GM12878 (cell line): ENCODE results near the gene IL23R. TPM values are rescaled to one million over a fixed set of nuclear protein-coding genes. Genes with fewer than 3 reads are reported as not detected.

Experiments
- ATAC-seq: fragments of 200-7000 bp; cut with Tn5 transposase; 3 replicates; pipeline ENCODE4 v1.9.1; 2020; ENCODE audit warnings: mild to moderate bottlenecking, moderate library complexity
- BruUV-seq: library from RNA; stranded (reverse); fragments of 400-500 nt; replicated peaks from 2 replicates; lab custom pipeline; 2021; lab: Mats Ljungman, UMichigan
- CTCF ChIA-PET: fragments of 300-600 bp; sonication (Branson Sonifier 250); formaldehyde crosslinking; extraction: SDS; loops from one replicate; lab custom pipeline; 2021; ENCODE audit warnings: inconsistent platforms; lab: Yijun Ruan, JAX
- POLR2A ChIA-PET: fragments of 350-600 bp; formaldehyde crosslinking; extraction: SDS; loops from one replicate; lab custom pipeline; 2021; ENCODE audit warnings: inconsistent platforms; lab: Charles Lee
- RAD21 ChIA-PET: fragments of 300-600 bp; sonication (Branson Sonifier 250); formaldehyde crosslinking; loops from one replicate; lab custom pipeline; 2023; ENCODE audit warnings: antibody characterized with exemption; ENCODE audit not compliant: unreplicated experiment; lab: Charles Lee
- SMC1A ChIA-PET: fragments of 300-600 bp; sonication (Branson Sonifier 250); formaldehyde crosslinking; loops from one replicate; lab custom pipeline; 2023; ENCODE audit not compliant: unreplicated experiment, uncharacterized antibody; lab: Charles Lee
- DNase-seq: peaks from one replicate; pipeline ENCODE4 v3.0.0-alpha.2; 2011; ENCODE audit warnings: low read depth, low spot score
- FAIRE-seq: peaks from 3 replicates; lab custom pipeline; 2011; peaks lifted over from hg19 to GRCh38; lab: Jason Lieb, UNC
- H2AFZ ChIP-seq: 2 replicates; pipeline ENCODE4 v1.6.0; 2011; ENCODE audit warnings: low read depth, low read length, control low read depth; ENCODE audit not compliant: control insufficient read depth
- H3K27ac ChIP-seq: 2 replicates; pipeline ENCODE4 v1.5.1; 2011; ENCODE audit warnings: control low read depth; ENCODE audit not compliant: control insufficient read depth, insufficient read depth
- H3K27me3 ChIP-seq, 2 experiments: replicated peaks in 1 of 2; 2 replicates each; pipeline versions ENCODE4 v1.6.0 to v1.6.1; 2011; ENCODE audit warnings: low read length in 1 of 2; ENCODE audit not compliant: control insufficient read depth in 2 of 2, insufficient read depth in 2 of 2
- H3K36me3 ChIP-seq, 2 experiments: 2 replicates each; pipeline ENCODE4 v1.5.1; 2011; ENCODE audit warnings: low read length in 1 of 2; ENCODE audit not compliant: control insufficient read depth in 2 of 2, insufficient read depth in 2 of 2
- H3K4me1 ChIP-seq: 2 replicates; pipeline ENCODE4 v1.6.1; 2011; ENCODE audit warnings: mild to moderate bottlenecking, low read length, moderate library complexity, mixed read lengths; ENCODE audit not compliant: control insufficient read depth, insufficient read depth
- H3K4me2 ChIP-seq: 2 replicates; pipeline ENCODE4 v1.6.0; 2011; ENCODE audit warnings: control low read depth; ENCODE audit not compliant: control insufficient read depth, insufficient read depth
- H3K4me3 ChIP-seq: fragments of 200-600 bp; sonication (generic); 2 replicates; pipeline ENCODE4 v1.5.1; 2016
- H3K79me2 ChIP-seq: 2 replicates; pipeline ENCODE4 v1.6.0; 2011; ENCODE audit warnings: low read length; ENCODE audit not compliant: control insufficient read depth, insufficient read depth
- H3K9ac ChIP-seq: 2 replicates; pipeline ENCODE4 v1.8.0; 2011; ENCODE audit warnings: low read length, control low read depth, mixed read lengths; ENCODE audit not compliant: control insufficient read depth, insufficient read depth
- H3K9me3 ChIP-seq: replicated peaks from 3 replicates; pipeline ENCODE4 v1.5.1; 2011; ENCODE audit warnings: mild to moderate bottlenecking, low read length; ENCODE audit not compliant: control insufficient read depth, insufficient read depth
- H4K20me1 ChIP-seq: 2 replicates; pipeline ENCODE4 v1.6.0; 2011; ENCODE audit not compliant: control insufficient read depth, insufficient read depth
- BCLAF1 ChIP-seq: fragments of 450-650 bp; IDR thresholded peaks from 2 replicates; pipeline ENCODE4 v1.6.1; 2017; ENCODE audit warnings: antibody characterized with exemption, mild to moderate bottlenecking, moderate library complexity
- BHLHE40 ChIP-seq, 2 experiments: fragments of 450-650 bp in 1 of 2; IDR thresholded peaks; 2 replicates each; pipeline ENCODE4 v1.6.1; 2011 to 2017; ENCODE audit warnings: low read depth in 2 of 2, borderline replicate concordance in 1 of 2, improper control_type of control experiment in 1 of 2, low read length in 1 of 2, mild to moderate bottlenecking in 1 of 2
- HDGF ChIP-seq: fragments of 450-650 bp; IDR thresholded peaks from 2 replicates; pipeline ENCODE4 v1.6.1; 2016; ENCODE audit warnings: antibody characterized with exemption
- PAX5 ChIP-seq: IDR thresholded peaks from 2 replicates; pipeline ENCODE4 v1.6.1; 2011; ENCODE audit warnings: low read depth, low read length, borderline replicate concordance
- RFX5 ChIP-seq: IDR thresholded peaks from 2 replicates; pipeline ENCODE4 v1.6.1; 2011; ENCODE audit warnings: low read depth, low read length, improper control_type of control experiment
- RUNX3 ChIP-seq: IDR thresholded peaks from 2 replicates; pipeline ENCODE4 v1.6.1; 2012; ENCODE audit warnings: low read length, inconsistent platforms
- TCF7 ChIP-seq: IDR thresholded peaks from 2 replicates; pipeline ENCODE4 v1.6.1; 2014; ENCODE audit warnings: antibody characterized with exemption, borderline replicate concordance
- ZNF592 ChIP-seq: fragments of 450-650 bp; IDR thresholded peaks from 2 replicates; pipeline ENCODE4 v1.6.1; 2017; ENCODE audit warnings: mild to moderate bottlenecking, moderate library complexity
- ZZZ3 ChIP-seq: IDR thresholded peaks from 2 replicates; pipeline ENCODE4 v1.6.1; 2011; ENCODE audit warnings: low read depth; ENCODE audit not compliant: control insufficient read depth, insufficient read length
- WGBS: methylation state at CpG from one replicate; pipeline ENCODE4 v1.1.6; 2016; ENCODE audit warnings: low lambda C conversion rate; ENCODE audit not compliant: insufficient replicate concordance, insufficient coverage; ENCODE audit errors: missing lambda C conversion rate; 5-methylcytosine and 5-hydroxymethylcytosine counted together
- in situ Hi-C: fragments of 300-500 bp; cut with MboI; formaldehyde crosslinking; loops from 9 replicates; pipeline ENCODE4 v1.14.3; 2018; ENCODE audit warnings: mixed read lengths
- intact Hi-C: fragments of 100-400 bp; cut with micrococcal nuclease; formaldehyde crosslinking; loops from one replicate; pipeline ENCODE4 v1.14.2; 2022; ENCODE audit not compliant: unreplicated experiment
- polyA plus RNA-seq, 11 experiments: library from polyadenylated mRNA; depleted of rRNA in 4 of 11; unstranded in 6 of 11; stranded (reverse) in 5 of 11; fragments of >200 nt; fragmentation: Nextera tagmentation in 4 of 11; fragmentation: Illumina TruSeq in 1 of 11; extraction: Ambion mirVana in 4 of 11; extraction: Trizol in 1 of 11; gene quantifications; 1 replicate in 1 of 11; 2 replicates in 10 of 11; pipeline versions ENCODE4 v1.2.1 to v1.2.3, GENCODE V29; 2011 to 2016; ENCODE audit warnings: inconsistent platforms in 2 of 11, missing spikeins in 2 of 11, low read depth in 1 of 11
- total RNA-seq, 4 experiments: library from RNA; depleted of rRNA in 3 of 4; stranded (reverse); fragments of >200 nt in 3 of 4; fragmentation: Illumina TruSeq in 1 of 4; extraction: Trizol in 1 of 4; gene quantifications; 2 replicates each; pipeline versions ENCODE4 v1.2.1 to v1.2.3, GENCODE V29; 2013 to 2021

Gene IL23R
- total and polyA plus RNA-seq, 10 of the 15 experiments (the other 5 are each of a cell fraction or from before 2014, with no cell fraction given) = 0.16 to 6.4 (median 0.59) TPM

- Histone ChIP-seq H3K79me2 (no peaks in the 10 kb centered on the region), H3K36me3 (no peaks in the 10 kb centered on the region), H3K27me3 (no peaks in the 10 kb centered on the region), H3K4me2 (no peak overlapping the region), H3K4me1 (no peaks in the 10 kb centered on the region), H4K20me1 (no peaks in the 10 kb centered on the region), H3K9me3 (no peaks in the 10 kb centered on the region), H2AFZ (no peak overlapping the region), H3K9ac (no peak overlapping the region), H3K27ac (no peak overlapping the region), H3K4me3 (no peak overlapping the region)
- SMC1A ChIA-PET = interaction anchor here (1.0 to 1.5 kb wide), 2 partner anchors 26 to 93 kb away, joined by 4 to 5 read pairs; no protein-coding TSS in a partner anchor
- POLR2A ChIA-PET = no interaction called here
- FAIRE-seq = no peak
- CTCF ChIA-PET = interaction anchor here (1.2 kb wide), 1 partner anchor 25 kb away, joined by 3 read pairs; no protein-coding TSS in a partner anchor
- BruUV-seq = no TSS peak
- in situ Hi-C loops = no loop called here
- RAD21 ChIA-PET = interaction anchor here (1.0 kb wide), 1 partner anchor 261 kb away, joined by 3 read pairs; no protein-coding TSS in a partner anchor
- ATAC-seq = no peak
- intact Hi-C loops = no loop called here
- WGBS = 18% methylated on average over 2 of the region's 2 CpGs
- peak; percentile 9 for DNase-seq
- TF ChIP-seq PAX5 (no peak), BHLHE40 (IDR thresholded peaks at IDR 0.05; ENCODE audit: borderline replicate concordance in 1 of 2, low read depth in 2 of 2, low read length in 1 of 2) (no peak), RUNX3 (0 out of 2 replicates have a peak, but pooled peaks have one; percentile 16), RFX5 (no peak)
Measured at GRCh38 chr1:67239738-67240137, 73.5 kb downstream of the IL23R start.

- ATAC-seq (no peak; the same call in 2 of the 3 replicates), DNase-seq (peak; percentile 27), FAIRE-seq (no peak)
- no TSS peak for BruUV-seq
- CTCF ChIA-PET = interaction anchor here (0.6 to 1.6 kb wide), 2 partner anchors 20 to 28 kb away, joined by 4 read pairs; no protein-coding TSS in a partner anchor
- no peak overlapping the region for H3K9ac ChIP-seq
- in situ Hi-C loops = no loop called here
- H3K36me3 ChIP-seq = no peaks in the 10 kb centered on the region
- RAD21 ChIA-PET = no interaction called here
- intact Hi-C loops = no loop called here
- WGBS = 0% methylated on average over 1 of the region's 1 CpG
- SMC1A ChIA-PET = interaction anchor here (0.8 to 1.4 kb wide), 4 partner anchors 27 to 256 kb away, joined by 3 to 5 read pairs (median 4); no protein-coding TSS in a partner anchor
- H3K27me3 ChIP-seq = no peaks in the 10 kb centered on the region
- H3K9me3 ChIP-seq = no peaks in the 10 kb centered on the region
- no peak overlapping the region for H3K27ac ChIP-seq
- H3K4me3 ChIP-seq = no peak overlapping the region
- no peaks in the 10 kb centered on the region for H3K79me2 ChIP-seq
- no peak overlapping the region for H3K4me2 ChIP-seq
- H2AFZ ChIP-seq = no peak overlapping the region; the same call in 1 of the 2 replicates
- POLR2A ChIA-PET = no interaction called here
- H4K20me1 ChIP-seq = no peaks in the 10 kb centered on the region
- no peaks in the 10 kb centered on the region for H3K4me1 ChIP-seq
- TF ChIP-seq BCLAF1 (no peak), TCF7 (no peak), ZNF592 (peak; percentile 94), RUNX3 (0 out of 2 replicates have a peak, but pooled peaks have one; percentile 24), HDGF (no peak), ZZZ3 (no peak)
Measured at GRCh38 chr1:67241200-67241746, 75.0 kb downstream of the IL23R start.
